ENCODE results near the gene SLC6A13.

The SLC6A13 gene

GRCh38 chr12:213527-213932 lies 49.1 kb downstream of the SLC6A13 start:
- DNase-seq = no peak

DNA sequence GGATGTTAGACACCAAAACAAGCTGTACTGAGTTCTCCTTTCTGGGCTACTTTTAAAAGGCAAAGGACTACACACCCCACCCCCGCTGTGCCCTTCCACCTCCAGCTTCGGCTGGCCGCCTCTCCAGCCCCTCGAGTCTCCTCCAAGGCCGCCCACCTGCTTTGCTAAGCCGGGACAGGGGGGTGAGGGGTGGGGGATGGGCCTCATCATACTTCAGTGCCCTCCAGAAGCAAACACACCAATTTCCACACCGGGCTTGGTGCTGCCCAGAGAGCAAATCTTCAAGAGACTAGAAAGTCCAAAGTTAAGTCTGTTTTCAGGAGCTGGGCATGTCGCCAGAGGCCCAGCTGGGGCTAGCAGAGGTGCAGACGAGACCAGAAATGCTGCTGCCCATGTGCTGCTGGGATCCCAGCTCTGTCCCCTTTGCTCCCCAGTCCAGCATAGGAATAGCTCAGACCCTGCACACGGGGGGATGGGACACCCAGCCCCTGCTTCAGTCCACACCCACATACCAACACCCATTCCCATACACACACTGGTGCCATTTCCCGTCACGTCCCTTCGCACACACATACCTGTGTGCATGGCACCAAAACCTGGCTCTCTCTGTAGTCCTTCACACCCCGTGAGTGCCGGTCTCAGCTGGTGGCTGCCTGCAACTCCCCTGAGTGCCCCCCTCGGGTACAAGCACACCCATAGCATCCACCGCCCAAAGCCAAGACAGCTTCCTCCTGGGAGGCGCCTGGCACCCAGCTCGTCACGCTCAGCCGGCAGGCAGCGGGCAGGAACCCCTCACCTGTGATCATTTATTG lies 49.7 kb downstream of the SLC6A13 start:
- DNase-seq = no peak

DNA sequence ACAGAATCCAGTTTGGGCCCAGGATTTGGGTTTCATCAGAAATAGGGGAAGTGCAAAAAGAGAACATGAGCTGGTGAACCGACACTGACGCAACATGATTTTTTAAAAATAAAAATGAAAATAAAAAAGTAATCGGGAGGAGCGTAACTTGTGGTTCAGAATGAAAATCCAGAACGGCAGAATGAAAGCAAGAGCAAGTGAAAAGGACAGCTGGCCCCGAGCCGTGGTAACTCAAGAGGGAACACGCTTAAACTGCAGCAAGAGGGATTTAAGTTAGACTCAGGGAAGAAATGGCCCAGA lies 50.3 kb downstream of the SLC6A13 start:
- DNase-seq = no peak

- DNase-seq = no peak
Measured at GRCh38 chr12:211639-212414, 50.8 kb downstream of the SLC6A13 start.

DNA sequence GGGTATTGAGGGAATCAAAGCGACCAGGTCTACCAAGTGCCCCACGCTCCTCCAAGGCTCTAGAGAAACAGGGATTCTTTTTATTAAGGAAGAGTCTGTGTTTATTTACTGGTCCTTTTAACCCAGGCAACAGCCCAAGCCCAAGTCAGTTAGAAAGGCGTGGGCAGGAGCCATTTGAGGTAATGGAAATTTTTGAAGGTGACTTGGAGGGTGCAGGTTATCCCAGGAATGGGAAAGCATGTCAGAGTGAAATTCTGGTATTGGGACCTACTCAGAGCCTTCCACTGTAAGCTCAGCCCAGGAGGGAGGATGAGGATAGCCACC lies 51.5 kb downstream of the SLC6A13 start:
- no peak for DNase-seq

DNA sequence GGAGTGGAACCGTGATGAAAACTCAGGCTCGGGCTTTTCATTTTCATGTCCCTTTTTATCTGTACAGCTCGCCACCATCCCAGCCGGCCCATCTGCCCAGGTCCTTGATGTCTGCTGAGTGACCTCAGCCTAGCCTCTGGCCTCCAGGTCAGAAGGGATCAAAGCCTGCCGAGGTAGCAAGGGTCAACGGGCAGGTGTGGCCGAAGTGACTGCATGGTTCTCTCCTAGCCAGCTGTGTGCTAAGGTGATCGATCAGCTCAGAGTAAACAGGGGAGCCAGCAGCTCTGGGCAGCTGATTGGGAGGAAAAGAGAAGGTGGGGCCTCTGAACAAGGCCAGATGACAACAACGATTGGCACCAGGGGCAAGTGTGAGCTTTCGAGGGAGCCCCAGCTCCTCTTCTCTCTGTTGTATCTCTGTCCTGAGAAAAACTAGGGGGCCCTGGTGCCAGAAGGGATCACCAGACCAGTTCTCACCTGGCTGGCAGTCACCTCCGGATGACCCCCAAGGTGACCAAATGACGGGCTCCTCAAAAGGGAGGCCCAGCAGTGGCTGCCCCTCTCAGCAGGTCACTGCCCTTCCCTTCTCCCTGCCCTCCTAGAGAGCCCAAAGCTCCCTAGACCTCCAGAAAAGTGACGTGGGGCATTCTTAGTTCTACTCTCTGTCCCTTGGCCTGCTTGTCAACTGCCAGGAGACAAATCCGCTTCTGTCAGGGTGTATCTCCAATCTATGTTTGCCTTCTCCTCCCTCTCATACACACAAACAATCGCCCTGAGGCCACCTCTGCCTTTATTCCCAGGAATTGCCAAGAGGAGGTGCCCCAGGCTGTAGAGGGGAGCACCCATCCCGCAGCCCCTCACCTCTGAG lies 52.1 kb downstream of the SLC6A13 start:
- DNase-seq = no peak

GRCh38 chr12:209851-210250 lies 52.8 kb downstream of the SLC6A13 start:
- no peak for DNase-seq

DNA sequence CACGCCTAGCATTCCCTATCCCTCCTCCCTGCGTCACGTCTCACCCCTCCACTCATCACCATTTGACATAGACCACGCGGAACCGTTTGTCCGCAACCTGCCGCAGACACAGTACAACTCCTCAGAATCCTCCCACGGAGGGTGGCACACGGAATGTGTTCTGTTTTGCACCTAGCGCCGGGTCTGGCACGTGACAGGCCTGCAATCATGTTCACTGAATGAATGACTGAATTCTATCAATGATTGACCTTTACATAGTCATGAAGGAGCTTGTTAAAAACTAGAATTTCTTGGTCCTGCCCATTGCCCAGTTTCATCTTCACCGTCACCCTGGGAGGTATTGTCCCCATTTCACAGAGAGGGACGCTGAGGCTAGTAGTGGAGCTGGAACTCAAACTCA lies 53.4 kb downstream of the SLC6A13 start:
- no peak for DNase-seq

DNA sequence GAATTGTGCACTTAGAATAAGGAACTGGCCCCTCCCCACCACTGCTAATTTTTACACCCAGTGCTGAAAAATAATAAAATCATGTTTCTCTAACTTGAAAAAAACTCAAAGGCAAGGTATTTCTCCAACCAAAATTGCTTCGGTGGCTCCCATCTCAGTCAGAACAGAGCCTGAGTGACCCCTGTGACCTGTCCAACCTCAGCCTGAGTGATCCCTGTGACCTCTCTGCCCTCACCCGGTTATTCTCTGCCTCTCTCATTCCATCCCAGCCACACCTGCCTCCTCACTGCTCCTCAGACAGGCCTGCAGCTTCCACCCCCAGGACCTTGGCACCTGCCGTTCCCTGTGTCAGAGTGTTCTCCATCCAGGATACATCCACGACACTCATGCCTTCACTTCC lies 53.8 kb downstream of the SLC6A13 start:
- DNase-seq = no peak

- DNase-seq = no peak
Measured at GRCh38 chr12:207804-208203, 54.8 kb downstream of the SLC6A13 start.

- no peak for DNase-seq
Measured at GRCh38 chr12:206746-207440, 55.7 kb downstream of the SLC6A13 start.

DNA sequence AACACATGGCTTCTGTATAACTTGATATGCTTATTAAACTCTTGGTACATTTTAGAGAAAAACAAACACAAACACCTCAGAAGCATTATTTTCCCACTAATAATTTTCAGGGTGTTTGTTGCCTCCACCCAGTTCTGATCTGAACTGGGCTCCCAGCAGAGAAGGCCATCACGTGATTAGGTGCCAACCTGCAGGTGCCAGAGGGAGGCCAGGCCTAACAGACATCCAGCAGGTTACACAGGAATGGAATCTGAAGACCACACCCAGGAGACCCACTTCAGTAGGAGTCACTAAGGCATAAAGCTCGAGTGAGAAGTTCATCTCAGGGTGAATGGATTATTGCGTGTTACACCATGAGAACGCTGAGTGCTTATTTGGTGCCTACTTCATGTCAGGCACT lies 57.6 kb downstream of the SLC6A13 start:
- no peak for DNase-seq

- DNase-seq = no peak
Measured at GRCh38 chr12:204261-204678, 58.4 kb downstream of the SLC6A13 start.

GRCh38 chr12:203462-204260 lies 59.0 kb downstream of the SLC6A13 start:
- DNase-seq = no peak

GRCh38 chr12:203074-203461 lies 59.6 kb downstream of the SLC6A13 start:
- DNase-seq = no peak

GRCh38 chr12:202081-202731 lies 60.4 kb downstream of the SLC6A13 start:
- DNase-seq = no peak

- no peak for DNase-seq
Measured at GRCh38 chr12:201361-201760, 61.3 kb downstream of the SLC6A13 start.

DNA sequence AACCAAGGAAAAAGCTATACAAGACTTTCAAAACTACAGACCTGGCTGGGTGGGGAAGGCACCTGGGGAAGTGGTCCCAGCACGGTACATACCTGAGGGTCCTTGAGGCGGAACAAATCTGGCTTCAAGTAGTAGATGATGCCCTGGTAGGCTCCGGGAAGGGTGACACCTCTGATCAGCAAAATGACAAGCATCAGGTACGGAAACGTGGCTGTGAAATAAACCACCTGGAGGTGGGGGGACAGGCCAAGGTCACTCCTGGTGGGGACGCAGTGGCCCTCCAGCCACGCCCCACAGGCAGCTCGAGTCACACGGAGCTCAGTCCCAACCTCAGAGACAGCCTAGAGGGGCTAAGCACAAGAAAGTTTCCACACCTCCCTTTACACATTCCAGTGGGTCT lies 63.9 kb downstream of the SLC6A13 start:
- DNase-seq = no peak

- DNase-seq = no peak
Measured at GRCh38 chr12:197911-198695, 64.5 kb downstream of the SLC6A13 start.

- DNase-seq = no peak
Measured at GRCh38 chr12:197347-197746, 65.3 kb downstream of the SLC6A13 start.

GRCh38 chr12:196436-196835 lies 66.2 kb downstream of the SLC6A13 start:
- no peak for DNase-seq
